Mucosa of stomach (tissue), 1 donor: ENCODE data around the gene LSS.
"Not testable (repeated sequence)": the region's sequence is repeated elsewhere in the genome, so short reads cannot be mapped to it uniquely, and the experiment has no call there.

ENCODE experiments used
- H3K27me3 ChIP-seq: one replicate; pipeline ENCODE4 v1.7.0; 2013; ENCODE audit warnings: mild to moderate bottlenecking, low read length; ENCODE audit not compliant: control insufficient read depth, insufficient read depth
- H3K36me3 ChIP-seq: one replicate; pipeline ENCODE4 v1.7.0; 2013; ENCODE audit warnings: low read length; ENCODE audit not compliant: control insufficient read depth, insufficient read depth
- H3K4me1 ChIP-seq: one replicate; pipeline ENCODE4 v1.7.0; 2013; ENCODE audit warnings: mild to moderate bottlenecking, low read length; ENCODE audit not compliant: control insufficient read depth, insufficient read depth
- H3K4me3 ChIP-seq: one replicate; pipeline ENCODE4 v1.7.0; 2013; ENCODE audit warnings: low read length
- H3K9ac ChIP-seq: one replicate; pipeline ENCODE4 v1.7.0; 2013; ENCODE audit warnings: mild to moderate bottlenecking, low read length, moderate library complexity
- H3K9me3 ChIP-seq: one replicate; pipeline ENCODE4 v1.7.0; 2013; ENCODE audit warnings: mild to moderate bottlenecking, low read length, moderate library complexity; ENCODE audit not compliant: control insufficient read depth
- donor health status: Pancreatic carcinoma.

Gene LSS

GRCh38 chr21:46206163-46207005 lies 22.2 kb downstream of the LSS start:
- Histone ChIP-seq H3K36me3 (no peaks in the 10 kb centered on the region), H3K4me1 (no peaks in the 10 kb centered on the region), H3K9me3 (no peaks in the 10 kb centered on the region), H3K27me3 (no peaks in the 10 kb centered on the region), H3K9ac (no peak overlapping the region), H3K4me3 (no peak overlapping the region)

DNA sequence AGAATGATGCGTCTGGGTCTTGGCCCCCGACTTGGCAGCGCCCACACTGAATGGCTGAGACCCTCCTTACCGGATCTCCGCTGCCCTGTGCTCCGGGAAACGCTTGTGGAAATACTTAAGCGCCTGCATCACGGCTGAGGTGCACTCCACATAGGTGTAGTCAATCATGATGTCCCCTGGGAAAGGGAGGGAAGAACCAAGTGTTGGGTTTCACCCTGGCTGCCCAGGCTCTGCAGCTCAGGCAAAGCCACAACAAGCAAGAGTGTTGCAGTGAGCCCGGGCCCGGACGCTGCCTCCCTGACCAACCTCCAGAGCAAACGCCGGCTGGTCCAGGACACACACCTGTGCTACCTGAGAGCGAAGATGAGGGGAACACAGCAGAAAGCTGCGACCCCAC lies 22.8 kb downstream of the LSS start:
- Histone ChIP-seq H3K9ac (no peak overlapping the region), H3K4me1 (no peaks in the 10 kb centered on the region), H3K9me3 (no peaks in the 10 kb centered on the region), H3K27me3 (no peaks in the 10 kb centered on the region), H3K4me3 (no peak overlapping the region), H3K36me3 (no peaks in the 10 kb centered on the region)

GRCh38 chr21:46205166-46205565 lies 23.4 kb downstream of the LSS start:
- Histone ChIP-seq H3K4me3 (no peak overlapping the region), H3K36me3 (no peaks in the 10 kb centered on the region), H3K9ac (no peak overlapping the region), H3K27me3 (no peaks in the 10 kb centered on the region), H3K9me3 (no peaks in the 10 kb centered on the region), H3K4me1 (no peaks in the 10 kb centered on the region)

DNA sequence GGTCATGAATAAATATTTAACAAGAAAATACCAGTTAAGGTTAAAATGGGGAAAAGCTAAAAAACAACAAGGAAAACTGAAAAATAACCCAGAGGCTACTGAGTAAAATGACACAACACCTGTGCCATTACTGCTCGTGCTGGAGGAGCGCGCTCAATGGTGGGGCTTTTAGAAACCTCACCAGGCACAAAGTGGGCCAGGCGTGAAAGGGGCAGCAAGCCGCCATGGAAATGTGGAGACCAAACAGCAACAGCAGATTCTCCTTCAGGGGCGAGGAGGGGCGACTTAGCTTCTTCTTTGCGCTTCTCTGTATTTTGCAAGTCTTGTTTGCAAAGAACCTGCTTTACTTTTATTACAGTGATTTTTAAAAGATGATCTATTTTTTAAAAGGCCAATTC lies 25.4 kb downstream of the LSS start:
- no peaks in the 10 kb centered on the region for H3K4me1 ChIP-seq
- no peak overlapping the region for H3K9ac ChIP-seq
- H3K27me3 ChIP-seq, result no peaks in the 10 kb centered on the region
- H3K36me3 ChIP-seq, result no peaks in the 10 kb centered on the region
- H3K4me3 ChIP-seq, result no peak overlapping the region
- no peaks in the 10 kb centered on the region for H3K9me3 ChIP-seq

- Histone ChIP-seq H3K9me3 (no peaks in the 10 kb centered on the region), H3K36me3 (no peaks in the 10 kb centered on the region), H3K9ac (no peak overlapping the region), H3K27me3 (no peaks in the 10 kb centered on the region), H3K4me1 (no peaks in the 10 kb centered on the region), H3K4me3 (no peak overlapping the region)
These were observed 25.9 kb downstream of the LSS start for GRCh38 chr21:46202592-46203202.

- not testable (repeated sequence) for H3K9ac ChIP-seq, H3K27me3 ChIP-seq, H3K9me3 ChIP-seq, H3K36me3 ChIP-seq, H3K4me1 ChIP-seq, H3K4me3 ChIP-seq
These were observed 27.4 kb downstream of the LSS start for GRCh38 chr21:46200877-46201803.

- Histone ChIP-seq H3K4me3 (no peak overlapping the region), H3K36me3 (no peaks in the 10 kb centered on the region), H3K9ac (no peak overlapping the region), H3K27me3 (no peaks in the 10 kb centered on the region), H3K9me3 (no peaks in the 10 kb centered on the region), H3K4me1 (no peaks in the 10 kb centered on the region)
These were observed 28.9 kb downstream of the LSS start for GRCh38 chr21:46199436-46200373.

- Histone ChIP-seq H3K4me1 (no peaks in the 10 kb centered on the region), H3K36me3 (peaks cover 7% of the 10 kb centered on the region), H3K9me3 (no peaks in the 10 kb centered on the region), H3K9ac (no peak overlapping the region), H3K4me3 (no peak overlapping the region), H3K27me3 (no peaks in the 10 kb centered on the region)
These were observed 31.8 kb downstream of the LSS start for GRCh38 chr21:46196733-46197132.

DNA sequence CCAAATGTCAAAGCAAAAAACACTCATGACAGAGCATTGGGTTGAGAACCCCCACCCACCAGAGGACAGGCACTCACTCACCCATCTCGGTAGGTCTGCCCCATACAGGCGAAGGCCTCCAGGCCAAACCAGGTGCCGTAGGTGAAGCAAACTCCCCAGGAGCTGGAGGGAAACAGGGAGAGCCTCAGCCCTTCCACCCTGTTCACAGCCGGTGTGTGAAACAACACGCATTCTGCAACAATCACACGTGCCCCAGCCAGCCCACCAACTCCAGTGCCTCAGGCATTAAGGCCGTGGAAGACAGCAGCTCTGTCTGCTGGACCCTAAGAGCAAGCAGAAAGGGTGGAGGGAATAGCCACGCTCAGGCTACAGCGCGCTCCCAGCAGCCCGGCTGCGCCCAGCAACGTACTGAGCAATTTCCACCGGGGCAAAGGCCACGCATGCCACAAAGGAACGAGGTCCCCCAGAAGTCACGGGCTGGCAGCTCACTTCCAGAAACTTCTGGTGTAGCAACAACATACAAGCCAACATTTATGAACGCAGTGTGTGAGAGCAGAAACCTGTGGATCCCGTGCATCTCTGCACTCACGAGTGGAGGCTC lies 32.9 kb downstream of the LSS start:
- peaks cover 9% of the 10 kb centered on the region for H3K36me3 ChIP-seq
- no peaks in the 10 kb centered on the region for H3K27me3 ChIP-seq
- no peaks in the 10 kb centered on the region for H3K9me3 ChIP-seq
- no peak overlapping the region for H3K9ac ChIP-seq
- H3K4me1 ChIP-seq, result no peaks in the 10 kb centered on the region
- no peak overlapping the region for H3K4me3 ChIP-seq

- Histone ChIP-seq H3K36me3 (peaks cover 9% of the 10 kb centered on the region), H3K4me1 (peaks cover 6% of the 10 kb centered on the region), H3K9ac (no peak overlapping the region)
These were observed 33.9 kb downstream of the LSS start for GRCh38 chr21:46194374-46195334.

More at GRCh38 chr21:46194374-46195334, 33.9 kb downstream of the LSS start:
- no peaks in the 10 kb centered on the region for H3K27me3 ChIP-seq
- H3K9me3 ChIP-seq, result no peaks in the 10 kb centered on the region
- no peak overlapping the region for H3K4me3 ChIP-seq
